ENCODE measurements around the gene TRIP4.
"Not testable (repeated sequence)": the region's sequence is repeated elsewhere in the genome, so short reads cannot be mapped to it uniquely, and the experiment has no call there.

TRIP4 gene

DNA sequence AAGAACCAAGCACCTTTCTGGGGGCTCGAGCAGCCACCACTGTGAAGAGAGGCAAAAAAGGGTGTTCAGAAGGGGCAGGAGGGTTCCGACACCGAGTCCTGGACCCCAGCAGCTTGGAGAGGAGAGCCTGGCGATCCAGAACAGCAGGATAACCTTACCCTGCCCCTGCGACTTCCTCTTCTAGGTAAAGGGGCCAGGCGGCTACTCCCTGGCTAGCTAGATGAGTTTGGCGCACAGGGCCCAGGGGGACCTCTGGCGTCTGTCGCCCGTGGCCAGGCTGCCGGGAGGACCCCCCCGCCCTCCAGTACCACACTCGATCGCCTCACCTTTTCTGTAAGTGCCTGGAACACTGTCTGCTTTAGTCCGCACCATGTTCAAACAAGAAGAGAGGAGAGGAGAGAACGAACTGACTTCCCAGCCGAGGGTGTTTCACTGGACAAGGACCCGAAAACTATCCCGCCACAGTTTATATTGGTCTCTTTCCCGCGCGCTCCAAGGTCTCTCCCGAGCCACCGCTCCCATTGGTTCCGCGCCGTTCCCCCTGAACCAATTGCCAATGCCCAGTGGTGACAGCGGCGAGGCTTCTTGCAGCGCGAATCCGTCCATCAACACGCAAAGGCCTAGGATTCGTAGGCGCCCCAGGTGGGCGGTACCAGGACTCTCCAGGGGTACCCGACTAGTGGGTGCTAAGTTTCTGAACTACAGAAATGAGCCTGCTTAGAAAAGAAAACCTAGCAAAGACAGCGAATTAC is 6.5 kb upstream of the TRIP4 start, which contains the start of gene PCLAF:
TSS of gene PCLAF (minus strand) at position 442 of the 752 bp plus-strand sequence. CDS start at position 372, 70 bp downstream.
- DNase-seq: peak; percentile 94

- DNase-seq: no peak
Measured at GRCh38 chr15:64383760-64384159, 3.9 kb upstream of the TRIP4 start.

DNA sequence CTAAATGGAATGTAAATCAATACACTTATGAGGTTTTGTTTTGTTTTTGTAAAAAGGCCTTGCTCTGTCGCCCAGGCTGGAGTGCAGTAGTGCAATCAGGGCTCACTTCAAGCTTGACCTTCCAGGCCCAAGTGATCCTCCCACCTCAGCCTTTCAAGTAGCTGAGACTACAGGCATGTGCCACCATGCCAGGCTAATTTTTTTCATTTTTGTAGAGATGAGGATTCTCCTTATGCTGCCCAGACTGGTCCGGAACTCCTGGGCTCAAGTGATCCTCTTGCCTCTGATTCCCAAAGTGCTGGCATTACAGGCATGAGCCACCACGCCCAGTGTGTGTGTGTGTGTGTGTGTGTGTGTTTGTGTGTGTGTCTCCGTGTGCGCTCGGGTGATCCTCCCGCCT is 1.3 kb upstream of the TRIP4 start:
- DNase-seq: no peak

GRCh38 chr15:64389036-64389435 is 1.4 kb downstream of the TRIP4 start:
- peak; percentile 12 to 28 for DNase-seq

DNA sequence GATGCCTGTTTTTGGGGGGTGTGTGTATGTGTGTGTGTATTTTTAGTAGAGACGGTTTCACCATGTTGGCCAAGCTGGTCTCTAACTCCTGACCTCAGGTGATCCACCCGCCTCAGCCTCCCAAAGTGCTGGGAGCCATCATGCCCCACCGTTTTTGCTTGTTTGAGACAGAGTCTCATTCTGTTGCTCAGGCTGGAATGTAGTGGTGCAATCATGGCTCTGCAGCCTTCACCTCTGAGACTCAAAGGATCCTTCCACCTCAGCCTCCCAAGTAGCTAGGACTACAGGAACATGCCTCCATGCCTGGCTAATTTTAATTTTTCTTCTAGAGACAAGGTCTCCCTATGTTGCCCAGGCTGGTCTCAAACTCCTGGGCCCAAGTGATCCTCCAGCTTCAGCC is 4.8 kb downstream of the TRIP4 start:
- not testable (repeated sequence) for DNase-seq

DNA sequence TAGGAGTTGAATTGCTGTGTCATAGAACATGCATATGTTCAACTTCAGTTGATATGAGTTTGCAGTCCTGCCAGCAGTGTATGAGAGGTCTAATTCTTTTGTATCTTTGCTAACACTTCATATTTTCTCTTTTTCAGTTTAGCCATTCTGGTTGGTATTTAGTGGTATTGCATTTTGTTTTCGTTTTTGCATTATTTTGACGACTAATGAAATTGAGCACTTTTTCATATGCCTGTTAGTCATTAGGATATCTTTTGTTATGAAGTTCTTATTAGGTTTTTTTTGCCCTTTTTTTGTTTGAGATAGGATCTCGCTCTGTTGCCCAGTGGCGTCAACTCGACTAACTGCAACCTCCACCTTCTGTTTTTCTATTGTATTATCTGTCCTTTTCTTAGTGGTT is 9.2 kb downstream of the TRIP4 start:
- no peak for DNase-seq

- DNase-seq: no peak
Measured at GRCh38 chr15:64398575-64398974, 10.9 kb downstream of the TRIP4 start.

DNA sequence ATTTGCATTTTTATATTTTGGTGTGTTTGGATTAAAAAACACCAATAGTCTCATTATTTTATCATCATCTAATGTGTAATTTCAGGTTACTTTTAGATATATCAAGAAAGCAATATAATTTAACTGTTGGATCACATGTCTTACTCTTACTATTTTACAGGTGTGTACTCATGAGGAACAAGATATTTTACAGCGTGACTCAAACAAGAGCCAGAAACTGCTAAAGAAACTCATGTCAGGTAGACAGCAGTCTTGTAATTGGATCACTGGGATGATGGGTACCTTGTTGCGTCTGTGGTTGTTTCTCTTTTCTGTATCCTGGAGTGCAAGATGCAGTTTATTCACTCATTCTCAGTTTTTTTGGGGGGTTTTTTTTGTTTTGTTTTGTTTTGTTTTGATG is 12.9 kb downstream of the TRIP4 start:
- DNase-seq: no peak

DNA sequence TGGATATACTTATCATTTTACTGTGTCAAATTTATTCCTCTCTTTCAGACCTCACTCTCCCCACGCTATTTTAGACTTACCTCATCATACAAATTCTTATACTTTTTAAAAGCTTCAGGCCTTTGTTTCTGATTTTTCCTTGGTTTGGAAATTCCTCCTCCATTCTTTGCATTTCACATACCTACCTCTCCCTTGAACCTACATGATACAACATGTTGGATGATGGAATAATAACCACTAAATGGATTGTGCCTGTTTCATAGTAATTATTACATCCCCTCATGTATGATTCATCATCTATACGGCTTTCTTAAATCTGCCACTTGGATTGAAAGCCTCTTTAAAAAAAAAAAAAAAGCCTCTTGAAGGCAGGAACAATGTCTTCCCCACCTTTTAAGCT is 24.6 kb downstream of the TRIP4 start:
- no peak for DNase-seq

GRCh38 chr15:64422697-64423096 is 35.1 kb downstream of the TRIP4 start:
- DNase-seq: no peak

DNA sequence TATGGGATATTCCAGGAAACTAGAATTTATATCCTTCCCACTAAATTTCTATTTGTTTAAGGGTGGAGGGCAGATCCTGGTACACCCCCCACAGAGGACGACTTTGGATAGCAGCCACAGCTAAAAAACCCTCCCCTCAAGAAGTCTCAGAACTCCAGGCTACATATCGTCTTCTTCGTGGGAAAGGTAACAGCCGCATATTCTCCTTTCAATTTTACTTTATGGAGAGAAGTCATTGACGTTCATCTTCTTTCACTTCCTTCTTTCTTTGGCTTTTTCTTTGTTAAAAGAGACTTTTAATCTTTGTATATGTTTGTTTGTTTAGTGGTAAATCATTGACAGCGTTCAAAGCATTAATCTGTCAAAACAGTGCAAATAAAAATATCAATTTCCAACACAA is 36.3 kb downstream of the TRIP4 start:
- DNase-seq: no peak

DNA sequence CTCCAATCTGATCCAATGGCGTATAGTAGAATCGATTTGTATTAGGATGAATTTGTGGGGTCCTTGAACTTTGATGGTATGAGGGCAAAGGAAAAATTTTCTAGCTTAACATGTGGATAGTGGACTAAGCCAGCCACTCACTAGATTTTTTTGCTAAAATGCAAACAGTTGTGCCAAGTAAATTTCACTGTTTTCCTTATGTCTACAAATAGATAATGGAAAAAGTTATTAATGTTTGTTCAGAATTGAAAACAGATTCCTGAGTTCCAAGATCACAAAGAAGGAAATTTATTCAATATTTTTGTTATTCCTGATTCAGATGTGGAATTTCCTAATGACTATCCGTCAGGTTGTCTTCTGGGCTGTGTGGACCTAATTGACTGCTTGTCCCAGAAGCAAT is 37.6 kb downstream of the TRIP4 start:
- DNase-seq: no peak

DNA sequence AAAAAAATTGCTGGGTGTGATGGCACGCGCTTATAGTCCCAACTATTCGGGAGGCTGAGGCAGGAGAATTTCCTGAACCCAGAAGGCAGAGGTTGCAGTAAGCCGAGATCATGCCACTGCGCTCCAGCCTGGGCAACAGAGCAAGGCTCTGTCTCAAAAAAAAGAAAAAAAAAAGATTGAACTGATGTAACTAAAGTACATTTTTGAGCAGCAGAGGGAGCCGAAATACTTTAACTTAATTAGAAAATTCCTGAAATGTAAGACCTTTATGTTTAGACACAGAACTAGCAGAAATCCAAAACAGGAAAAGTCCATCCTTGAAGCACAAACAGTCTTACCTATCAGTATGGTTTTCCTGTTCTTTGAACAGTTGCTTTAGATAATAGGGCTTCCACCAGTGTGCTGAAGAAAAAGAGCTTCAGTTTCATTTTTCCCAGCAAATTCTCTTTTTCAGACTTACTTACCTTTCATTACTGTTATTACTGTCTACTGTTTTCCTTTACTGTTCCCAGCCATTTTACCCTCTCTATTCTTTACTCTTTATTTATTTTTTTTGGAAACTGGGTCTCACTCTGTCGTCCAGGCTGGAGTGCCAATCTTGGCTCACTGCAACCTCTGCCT is 39.3 kb downstream of the TRIP4 start:
- peak in 1 of 2 donors; percentile 20 for DNase-seq

GRCh38 chr15:64429448-64429847 is 41.8 kb downstream of the TRIP4 start:
- DNase-seq: no peak

- DNase-seq: peak in 1 of 2 donors; percentile 26
Measured at GRCh38 chr15:64430000-64430735, 42.5 kb downstream of the TRIP4 start.

DNA sequence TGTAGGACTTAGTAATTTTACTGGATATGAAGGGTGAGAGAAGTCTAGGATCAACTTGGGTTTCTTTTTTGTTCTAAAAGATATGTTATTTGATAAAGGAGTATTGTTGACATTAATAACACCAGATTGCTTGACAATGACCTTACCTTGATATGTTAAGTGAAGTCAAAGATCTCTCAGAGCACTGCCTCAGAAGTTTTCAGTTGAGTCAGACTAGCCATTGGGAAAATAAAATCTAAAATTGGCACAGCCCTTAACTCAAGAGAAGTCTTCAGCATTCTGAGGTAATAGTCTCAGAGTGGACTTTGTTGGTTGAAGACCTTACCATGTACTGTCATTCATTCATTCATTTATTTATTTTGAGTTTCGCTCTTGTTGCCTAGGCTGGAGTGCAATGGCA is 50.3 kb downstream of the TRIP4 start:
- DNase-seq: no peak

DNA sequence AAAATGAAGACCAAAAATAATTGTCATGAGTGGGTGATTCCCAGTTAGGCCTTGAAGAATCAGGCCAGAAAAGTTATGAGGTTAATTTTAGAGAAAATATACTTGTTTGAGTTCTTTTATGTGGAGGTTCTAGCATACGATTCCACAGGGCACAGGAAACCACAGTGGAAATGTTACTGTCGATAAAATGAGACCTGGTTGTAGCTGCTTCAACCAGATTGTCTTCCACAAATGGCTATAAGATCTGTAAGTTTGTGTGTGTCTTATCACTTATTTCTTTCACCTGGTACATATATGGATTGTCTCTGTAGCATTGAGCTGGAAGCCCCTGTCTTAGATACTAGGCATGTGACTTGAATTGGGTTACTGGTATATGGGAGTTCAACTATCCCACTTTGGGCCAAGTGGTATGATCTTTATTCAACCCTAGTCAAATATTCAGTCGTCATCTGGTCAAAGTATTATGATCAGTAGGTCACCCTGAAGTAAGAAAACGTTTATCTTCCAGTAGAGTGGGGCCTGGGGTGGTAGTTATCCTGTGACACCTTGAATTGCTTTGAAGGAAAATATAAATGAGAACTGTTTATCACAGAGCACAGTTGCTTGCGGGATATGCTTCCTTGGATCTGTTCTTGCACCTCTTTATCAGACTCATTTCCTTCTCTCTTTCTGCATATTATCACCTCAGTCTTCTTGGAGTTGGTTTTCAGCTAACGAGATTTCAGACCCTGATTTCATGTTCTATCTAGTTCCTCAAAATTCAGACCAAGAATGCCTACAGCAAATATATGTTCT is 51.2 kb downstream of the TRIP4 start:
- no peak for DNase-seq

- DNase-seq: no peak
Measured at GRCh38 chr15:64441852-64442251, 54.2 kb downstream of the TRIP4 start.

- DNase-seq: no peak
Measured at GRCh38 chr15:64443016-64443415, 55.4 kb downstream of the TRIP4 start.

DNA sequence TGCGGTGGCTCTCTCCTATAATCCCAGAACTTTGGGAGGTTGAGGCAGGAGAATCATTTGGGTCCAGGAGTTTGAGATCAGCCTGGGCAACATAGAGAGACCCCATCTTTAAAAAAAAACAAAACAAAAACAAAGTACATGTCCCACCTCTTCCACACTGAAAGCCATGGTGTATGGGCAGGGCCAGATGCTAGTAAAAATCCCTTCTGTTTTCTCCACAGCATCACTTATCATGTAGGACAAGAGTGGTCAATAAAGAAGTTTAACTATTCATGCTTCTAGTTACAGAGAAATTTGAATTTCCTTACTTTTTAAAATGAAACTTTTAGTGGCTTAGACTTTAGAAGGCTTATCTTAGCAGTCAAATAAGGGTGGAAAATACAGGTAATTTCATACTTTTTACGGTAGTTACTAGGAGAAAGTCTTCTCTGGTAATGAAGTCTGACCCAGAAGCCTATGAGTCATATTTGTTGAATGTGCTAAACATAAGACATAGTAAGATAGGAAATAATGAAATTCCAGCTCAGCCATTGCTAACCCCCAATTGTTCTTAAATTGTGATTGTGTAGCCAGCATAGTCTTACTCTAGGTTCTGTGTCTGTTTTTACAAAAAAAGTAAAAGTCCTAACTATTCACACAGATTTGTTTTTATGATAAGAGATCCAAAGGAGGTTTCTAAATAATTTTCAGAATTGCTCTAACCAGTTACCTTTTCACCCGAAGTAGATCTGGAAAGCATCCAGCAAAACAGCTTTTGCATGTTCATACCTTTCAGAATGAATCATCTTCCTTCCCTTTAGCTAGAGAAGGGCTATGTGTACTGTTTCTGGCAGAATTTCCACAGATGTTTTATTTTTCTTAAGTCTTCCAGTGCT is 56.3 kb downstream of the TRIP4 start:
- no peak for DNase-seq

GRCh38 chr15:64444836-64445235 is 57.2 kb downstream of the TRIP4 start:
- DNase-seq: no peak

Data from inflammatory macrophage (primary cell).